Activated CD4-positive, alpha-beta T cell treated with anti-CD3 and anti-CD28 coated beads, Interleukin-2, Interleukin-6, amounts not matched to agents 100 ng/mL and 50 ng/mL, durations not matched to agents 16 hours and 8 hours (primary cell): Measurements from ENCODE around the gene ASGR2.

Experiments used
- DNase-seq: peaks from one replicate; pipeline ENCODE4 v3.0.0-alpha.2; 2020

Gene ASGR2

GRCh38 chr17:7058831-7059447 lies 55.7 kb downstream of the ASGR2 start:
- no peak for DNase-seq

GRCh38 chr17:7056386-7056785 lies 58.2 kb downstream of the ASGR2 start:
- no peak for DNase-seq
